ENCODE data around the gene GPX7.

DNA sequence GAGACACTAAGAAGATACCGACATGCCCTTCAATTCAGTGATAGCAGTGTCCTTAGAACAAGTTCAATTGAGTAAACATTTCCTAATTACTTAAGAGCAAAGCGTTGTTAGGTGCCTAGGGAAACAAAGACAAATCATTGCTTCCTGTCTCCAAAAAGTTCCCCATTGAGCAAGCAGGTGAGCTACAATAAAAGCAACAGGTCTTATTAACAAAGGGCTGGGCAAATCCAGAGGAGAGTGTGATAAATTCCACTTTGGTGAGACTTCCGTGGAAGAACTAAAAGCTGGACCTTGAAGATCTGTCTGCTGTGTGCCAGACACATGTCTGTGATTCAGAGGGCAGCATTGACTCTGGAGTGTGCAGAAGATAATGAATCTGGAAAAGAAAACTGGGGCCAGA, 47.4 kb upstream of the GPX7 start:
- TF ChIP-seq, protein P1, sequence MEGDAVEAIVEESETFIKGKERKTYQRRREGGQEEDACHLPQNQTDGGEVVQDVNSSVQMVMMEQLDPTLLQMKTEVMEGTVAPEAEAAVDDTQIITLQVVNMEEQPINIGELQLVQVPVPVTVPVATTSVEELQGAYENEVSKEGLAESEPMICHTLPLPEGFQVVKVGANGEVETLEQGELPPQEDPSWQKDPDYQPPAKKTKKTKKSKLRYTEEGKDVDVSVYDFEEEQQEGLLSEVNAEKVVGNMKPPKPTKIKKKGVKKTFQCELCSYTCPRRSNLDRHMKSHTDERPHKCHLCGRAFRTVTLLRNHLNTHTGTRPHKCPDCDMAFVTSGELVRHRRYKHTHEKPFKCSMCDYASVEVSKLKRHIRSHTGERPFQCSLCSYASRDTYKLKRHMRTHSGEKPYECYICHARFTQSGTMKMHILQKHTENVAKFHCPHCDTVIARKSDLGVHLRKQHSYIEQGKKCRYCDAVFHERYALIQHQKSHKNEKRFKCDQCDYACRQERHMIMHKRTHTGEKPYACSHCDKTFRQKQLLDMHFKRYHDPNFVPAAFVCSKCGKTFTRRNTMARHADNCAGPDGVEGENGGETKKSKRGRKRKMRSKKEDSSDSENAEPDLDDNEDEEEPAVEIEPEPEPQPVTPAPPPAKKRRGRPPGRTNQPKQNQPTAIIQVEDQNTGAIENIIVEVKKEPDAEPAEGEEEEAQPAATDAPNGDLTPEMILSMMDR (IDR thresholded peaks at IDR 0.05): no peak
- TF ChIP-seq POLR2A (IDR thresholded peaks at IDR 0.05): no peak

Measured in Peyer's patch (tissue), 4 donors.